Activated CD4-positive, alpha-beta T cell treated with anti-CD3 and anti-CD28 coated beads, Interleukin-2, amount 50 U/mL, for 16 hours (primary cell): Measurements from ENCODE around the gene INTS1.
"Not testable (repeated sequence)": the region's sequence is repeated elsewhere in the genome, so short reads cannot be mapped to it uniquely, and the experiment has no call there.

Experiments
- DNase-seq: peaks from one replicate; pipeline ENCODE4 v3.0.0-alpha.2; 2020

Gene INTS1

GRCh38 chr7:1444214-1444924, 59.8 kb downstream of the INTS1 start:
- DNase-seq: no peak

- DNase-seq: not testable (repeated sequence)
Measured at GRCh38 chr7:1443587-1444200, 60.5 kb downstream of the INTS1 start.

- no peak for DNase-seq
Measured at GRCh38 chr7:1442355-1443124, 61.6 kb downstream of the INTS1 start.

GRCh38 chr7:1441615-1442354, 62.4 kb downstream of the INTS1 start:
- DNase-seq: no peak

- no peak for DNase-seq
Measured at GRCh38 chr7:1440620-1441019, 63.6 kb downstream of the INTS1 start.

- no peak for DNase-seq
Measured at GRCh38 chr7:1439373-1440363, 64.5 kb downstream of the INTS1 start.

- DNase-seq: no peak
Measured at GRCh38 chr7:1438821-1439220, 65.4 kb downstream of the INTS1 start.

GRCh38 chr7:1438208-1438607, 66.0 kb downstream of the INTS1 start:
- DNase-seq: no peak

- no peak for DNase-seq
Measured at GRCh38 chr7:1437155-1437880, 66.9 kb downstream of the INTS1 start.

GRCh38 chr7:1436608-1437007, 67.6 kb downstream of the INTS1 start:
- no peak for DNase-seq

- DNase-seq: no peak
Measured at GRCh38 chr7:1434891-1435670, 69.1 kb downstream of the INTS1 start.

- DNase-seq: no peak
Measured at GRCh38 chr7:1434165-1434718, 69.9 kb downstream of the INTS1 start.

- no peak for DNase-seq
Measured at GRCh38 chr7:1433128-1433920, 70.9 kb downstream of the INTS1 start.

- DNase-seq: peak; percentile 73
Measured at GRCh38 chr7:1432411-1433082, 71.6 kb downstream of the INTS1 start.

- DNase-seq: no peak
Measured at GRCh38 chr7:1431634-1432380, 72.4 kb downstream of the INTS1 start.

- DNase-seq: no peak
Measured at GRCh38 chr7:1431226-1431625, 73.0 kb downstream of the INTS1 start.

- DNase-seq: no peak
Measured at GRCh38 chr7:1430056-1430845, 73.9 kb downstream of the INTS1 start.
